GM12878 (cell line): ENCODE data around the gene SP6. TPM values are rescaled to one million over a fixed set of nuclear protein-coding genes. Genes with fewer than 3 reads are reported as not detected.

Experiments
- ASH2L ChIP-seq: fragments of 300-600, 200-600 bp; sonication (generic); IDR thresholded peaks from 2 replicates; pipeline ENCODE4 v1.6.1; 2017; ENCODE audit warnings: low read depth, mild to moderate bottlenecking, borderline replicate concordance
- BCL11A ChIP-seq: IDR thresholded peaks from 2 replicates; pipeline ENCODE4 v1.6.1; 2011; ENCODE audit warnings: low read depth, low read length
- BRCA1 ChIP-seq: IDR thresholded peaks from 2 replicates; pipeline ENCODE4 v1.6.1; 2011; ENCODE audit warnings: low read depth, low read length, improper control_type of control experiment
- CHD2 ChIP-seq: IDR thresholded peaks from 2 replicates; pipeline ENCODE4 v1.6.1; 2011; ENCODE audit warnings: low read depth, low read length, improper control_type of control experiment, borderline replicate concordance
- CREM ChIP-seq: IDR thresholded peaks from 2 replicates; pipeline ENCODE4 v1.6.1; 2014; ENCODE audit warnings: antibody characterized with exemption, low read depth
- E2F4 ChIP-seq: IDR thresholded peaks from 2 replicates; pipeline ENCODE4 v1.6.1; 2012; ENCODE audit warnings: low read depth, low read length, improper control_type of control experiment
- FOS ChIP-seq: IDR thresholded peaks from 3 replicates; pipeline ENCODE4 v1.6.1; 2011; ENCODE audit warnings: borderline replicate concordance; ENCODE audit not compliant: insufficient read length; ENCODE audit errors: extremely low read depth
- FOXK2 ChIP-seq: fragments of 450-650 bp; IDR thresholded peaks from 2 replicates; pipeline ENCODE4 v1.6.1; 2017; ENCODE audit warnings: mild to moderate bottlenecking, moderate library complexity
- GABPA ChIP-seq: IDR thresholded peaks from 2 replicates; pipeline ENCODE4 v1.6.1; 2014; ENCODE audit warnings: antibody characterized with exemption, low read depth, mild to moderate bottlenecking, inconsistent platforms
- MEF2A ChIP-seq: IDR thresholded peaks from 2 replicates; pipeline ENCODE4 v1.6.1; 2011; ENCODE audit warnings: low read depth, mild to moderate bottlenecking, low read length, moderate library complexity; ENCODE audit not compliant: insufficient read depth
- MTA2 ChIP-seq: fragments of 450-650 bp; IDR thresholded peaks from 2 replicates; pipeline ENCODE4 v1.6.1; 2016; ENCODE audit warnings: low read depth, mild to moderate bottlenecking, moderate library complexity
- NFYA ChIP-seq: IDR thresholded peaks from 2 replicates; pipeline ENCODE4 v1.6.1; 2011; ENCODE audit warnings: low read depth, mild to moderate bottlenecking, low read length, improper control_type of control experiment, borderline replicate concordance
- NFYB ChIP-seq: IDR thresholded peaks from 2 replicates; pipeline ENCODE4 v1.6.1; 2011; ENCODE audit warnings: low read depth, mild to moderate bottlenecking, low read length, improper control_type of control experiment, moderate library complexity; ENCODE audit not compliant: insufficient read depth
- NR2C2 ChIP-seq: IDR thresholded peaks from 2 replicates; pipeline ENCODE4 v1.6.1; 2011; ENCODE audit warnings: borderline replicate concordance, low read depth; ENCODE audit not compliant: control insufficient read depth, insufficient read length
- PKNOX1 ChIP-seq: fragments of 450-650 bp; IDR thresholded peaks from 2 replicates; pipeline ENCODE4 v1.6.1; 2016; ENCODE audit warnings: mild to moderate bottlenecking
- POLR2A ChIP-seq: IDR thresholded peaks from 2 replicates; pipeline ENCODE4 v1.6.1; 2011; ENCODE audit warnings: low read depth, mild to moderate bottlenecking, low read length
- RFX5 ChIP-seq: IDR thresholded peaks from 2 replicates; pipeline ENCODE4 v1.6.1; 2011; ENCODE audit warnings: low read depth, low read length, improper control_type of control experiment
- SIN3A ChIP-seq: IDR thresholded peaks from 2 replicates; pipeline ENCODE4 v1.6.1; 2012; ENCODE audit warnings: low read depth, low read length, improper control_type of control experiment
- SKIL ChIP-seq: fragments of 450-650 bp; IDR thresholded peaks from 2 replicates; pipeline ENCODE4 v1.6.1; 2017; ENCODE audit warnings: mild to moderate bottlenecking, low read depth, inconsistent platforms; ENCODE audit not compliant: poor library complexity, severe bottlenecking
- SP1 ChIP-seq: IDR thresholded peaks from one replicate; pipeline ENCODE4 v1.6.1; 2011; ENCODE audit warnings: low read depth, low read length
- STAT3 ChIP-seq: IDR thresholded peaks from 2 replicates; pipeline ENCODE4 v1.6.1; 2011; ENCODE audit warnings: low read depth, low read length, improper control_type of control experiment
- TBL1XR1 ChIP-seq: IDR thresholded peaks from 2 replicates; pipeline ENCODE4 v1.6.1; 2012; ENCODE audit warnings: low read depth, low read length, improper control_type of control experiment
- ZNF622 ChIP-seq: fragments of 450-650 bp; IDR thresholded peaks from 2 replicates; pipeline ENCODE4 v1.6.1; 2017; ENCODE audit warnings: mild to moderate bottlenecking, inconsistent platforms
- polyA plus RNA-seq, 11 experiments: library from polyadenylated mRNA; depleted of rRNA in 4 of 11; unstranded in 6 of 11; stranded (reverse) in 5 of 11; fragments of >200 nt; fragmentation: Nextera tagmentation in 4 of 11; fragmentation: Illumina TruSeq in 1 of 11; extraction: Ambion mirVana in 4 of 11; extraction: Trizol in 1 of 11; gene quantifications; 1 replicate in 1 of 11; 2 replicates in 10 of 11; pipeline versions ENCODE4 v1.2.1 to v1.2.3, GENCODE V29; 2011 to 2016; ENCODE audit warnings: inconsistent platforms in 2 of 11, missing spikeins in 2 of 11, low read depth in 1 of 11
- total RNA-seq, 4 experiments: library from RNA; depleted of rRNA in 3 of 4; stranded (reverse); fragments of >200 nt in 3 of 4; fragmentation: Illumina TruSeq in 1 of 4; extraction: Trizol in 1 of 4; gene quantifications; 2 replicates each; pipeline versions ENCODE4 v1.2.1 to v1.2.3, GENCODE V29; 2013 to 2021
- TF ChIP-seq, protein P1 (sequence below): fragments of 450-650 bp; conservative IDR thresholded peaks from 2 replicates; pipeline ENCODE4 v1.6.1; 2017; ENCODE audit warnings: mild to moderate bottlenecking, moderate library complexity
- TF ChIP-seq, protein P2 (sequence below): IDR thresholded peaks from 2 replicates; pipeline ENCODE4 v1.6.1; 2012; ENCODE audit warnings: low read depth, low read length, improper control_type of control experiment

Gene SP6
- total and polyA plus RNA-seq, 10 of the 15 experiments (the other 5 are each of a cell fraction or from before 2014, with no cell fraction given) = 0.05 to 0.15 (median 0.06) TPM; not detected in 7

DNA sequence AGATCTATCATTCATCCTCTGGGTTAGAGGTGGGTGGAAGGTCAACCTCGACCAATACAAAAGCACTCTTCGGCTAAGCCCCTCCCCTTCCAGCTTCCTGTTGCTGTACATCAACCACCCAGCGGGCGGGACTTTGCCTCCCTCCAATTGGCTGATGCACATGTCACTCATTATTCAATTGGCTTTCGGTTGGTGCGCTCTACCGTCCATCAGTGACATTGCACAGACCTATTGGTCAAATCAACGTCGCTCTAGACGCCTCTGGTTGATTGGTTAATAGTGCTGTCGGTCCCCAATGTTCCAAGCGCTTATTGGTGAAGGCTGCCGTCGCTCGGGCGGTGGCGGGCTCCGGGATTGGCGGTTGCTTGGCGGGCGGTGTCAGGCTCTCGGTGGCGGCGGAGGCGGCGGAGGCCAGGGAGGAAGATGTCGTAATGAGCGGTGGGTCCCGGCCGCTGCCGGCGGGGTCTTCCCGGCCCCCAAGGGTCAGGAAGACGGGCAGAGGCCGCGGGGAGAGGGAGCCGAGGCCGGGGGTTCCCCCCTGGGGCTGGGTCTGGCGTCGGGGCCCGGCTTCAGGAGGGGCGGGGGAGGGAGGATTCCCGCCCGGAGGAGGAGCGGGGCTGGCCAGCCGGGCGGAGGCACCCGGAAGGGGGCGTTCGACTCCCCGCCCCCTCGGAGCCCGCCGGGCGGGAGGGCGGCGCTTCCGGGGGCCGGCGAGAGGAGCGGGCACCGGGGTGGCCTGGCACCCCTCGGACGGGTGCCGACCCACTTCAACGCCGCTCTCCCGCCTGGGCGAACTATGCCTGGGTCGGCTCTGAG, 45.1 kb upstream of the SP6 start, which contains the start of gene SP2 (continued):
- TF ChIP-seq, protein P1, sequence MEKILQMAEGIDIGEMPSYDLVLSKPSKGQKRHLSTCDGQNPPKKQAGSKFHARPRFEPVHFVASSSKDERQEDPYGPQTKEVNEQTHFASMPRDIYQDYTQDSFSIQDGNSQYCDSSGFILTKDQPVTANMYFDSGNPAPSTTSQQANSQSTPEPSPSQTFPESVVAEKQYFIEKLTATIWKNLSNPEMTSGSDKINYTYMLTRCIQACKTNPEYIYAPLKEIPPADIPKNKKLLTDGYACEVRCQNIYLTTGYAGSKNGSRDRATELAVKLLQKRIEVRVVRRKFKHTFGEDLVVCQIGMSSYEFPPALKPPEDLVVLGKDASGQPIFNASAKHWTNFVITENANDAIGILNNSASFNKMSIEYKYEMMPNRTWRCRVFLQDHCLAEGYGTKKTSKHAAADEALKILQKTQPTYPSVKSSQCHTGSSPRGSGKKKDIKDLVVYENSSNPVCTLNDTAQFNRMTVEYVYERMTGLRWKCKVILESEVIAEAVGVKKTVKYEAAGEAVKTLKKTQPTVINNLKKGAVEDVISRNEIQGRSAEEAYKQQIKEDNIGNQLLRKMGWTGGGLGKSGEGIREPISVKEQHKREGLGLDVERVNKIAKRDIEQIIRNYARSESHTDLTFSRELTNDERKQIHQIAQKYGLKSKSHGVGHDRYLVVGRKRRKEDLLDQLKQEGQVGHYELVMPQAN = peak; percentile 83; the same call in 1 of the 2 replicates
- TF ChIP-seq POLR2A (peak; percentile 80), MTA2 (peak; percentile 91), E2F4 (0 out of 2 replicates have a peak, but pooled peaks have one; percentile 22), NFYB (peak; percentile 99), SKIL (peak; percentile 100), PKNOX1 (peak; percentile 100), STAT3 (no peak), CREM (peak; percentile 96), TBL1XR1 (0 out of 2 replicates have a peak, but pooled peaks have one; percentile 18), NR2C2 (peak; percentile 41), MEF2A (no peak), GABPA (peak; percentile 96), SIN3A (peak; percentile 86), FOXK2 (peak; percentile 94), NFYA (peak; percentile 99), FOS (peak; percentile 100), CHD2 (peak; percentile 99), ASH2L (0 out of 2 replicates have a peak, but pooled peaks have one; percentile 25), BRCA1 (peak; percentile 32; the same call in 1 of the 2 replicates), SP1 (peak; percentile 100), RFX5 (no peak), ZNF622 (no peak), BCL11A (no peak)
- TF ChIP-seq, protein P2, sequence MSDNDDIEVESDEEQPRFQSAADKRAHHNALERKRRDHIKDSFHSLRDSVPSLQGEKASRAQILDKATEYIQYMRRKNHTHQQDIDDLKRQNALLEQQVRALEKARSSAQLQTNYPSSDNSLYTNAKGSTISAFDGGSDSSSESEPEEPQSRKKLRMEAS = peak; percentile 18; the same call in 1 of the 2 replicates
